GM21723 (cell line): Measurements from ENCODE around the gene CREG2.
"Not testable (repeated sequence)": the region's sequence is repeated elsewhere in the genome, so short reads cannot be mapped to it uniquely, and the experiment has no call there.

Source experiments
- ATAC-seq: cut with Tn5 transposase; IDR thresholded peaks from one replicate; pipeline ENCODE4 v1.9.1; 2021; ENCODE audit warnings: mild to moderate bottlenecking, moderate library complexity; ENCODE audit not compliant: unreplicated experiment

Gene CREG2

GRCh38 chr2:101349893-101350662 is 37.2 kb downstream of the CREG2 start:
- ATAC-seq = no peak

DNA sequence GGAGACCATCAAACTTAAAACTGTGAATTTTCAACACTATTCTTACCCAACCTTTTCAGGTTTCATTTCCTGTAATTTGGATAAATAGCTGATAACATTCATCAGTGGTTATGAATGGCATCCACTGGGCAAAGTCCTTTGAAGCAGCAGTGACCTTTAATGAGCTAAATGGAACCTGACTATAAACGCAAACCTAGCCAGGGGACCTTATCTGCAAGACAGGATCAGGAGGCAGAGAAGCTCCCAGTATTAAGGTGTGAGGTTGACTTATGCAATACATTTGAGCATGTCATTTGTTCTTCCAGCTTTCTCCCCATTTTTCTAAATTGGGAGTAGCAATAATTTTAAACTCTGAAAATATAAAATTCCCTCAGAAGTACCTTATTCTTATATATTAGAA is 38.4 kb downstream of the CREG2 start:
- ATAC-seq = no peak

DNA sequence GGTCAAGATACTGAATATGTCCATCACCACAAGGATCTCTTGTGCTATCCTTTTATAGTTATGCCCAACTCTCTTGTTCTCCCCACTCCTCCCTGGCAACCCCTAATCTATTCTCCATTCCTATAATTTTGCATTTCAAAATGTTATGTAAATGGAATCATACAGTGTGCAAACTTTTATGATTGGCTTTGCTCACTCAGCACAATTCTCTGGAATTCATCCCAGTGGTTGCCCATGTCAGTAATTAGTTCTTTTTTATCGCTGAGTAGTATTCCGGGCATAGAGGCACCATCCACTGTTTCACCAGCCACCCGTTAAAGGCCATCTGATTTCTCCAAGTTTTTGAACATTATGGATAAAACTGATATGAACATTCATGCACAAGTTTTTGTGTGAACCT is 40.4 kb downstream of the CREG2 start:
- no peak for ATAC-seq

DNA sequence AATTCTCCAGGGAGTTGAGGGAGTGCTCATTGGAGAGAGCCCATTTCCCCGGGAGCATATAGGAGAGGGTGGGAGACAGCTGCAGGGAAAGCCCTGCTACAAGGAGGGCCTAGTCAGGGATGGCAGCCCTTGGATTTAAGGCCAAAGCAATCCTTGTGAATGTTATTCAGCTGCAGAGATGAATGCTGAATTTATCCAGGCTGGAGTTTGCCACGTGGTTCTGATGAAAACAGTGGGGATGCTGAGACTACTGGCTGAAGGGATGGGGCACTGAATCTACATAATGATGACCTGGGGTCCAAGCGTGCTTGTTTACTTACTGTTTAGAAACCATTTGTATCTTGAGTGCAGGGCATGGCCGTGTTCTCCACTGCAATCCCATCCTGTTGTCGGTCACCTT is 43.2 kb downstream of the CREG2 start:
- no peak for ATAC-seq

- no peak for ATAC-seq
These were observed 44.7 kb downstream of the CREG2 start for GRCh38 chr2:101342625-101343008.

- ATAC-seq = no peak
These were observed 45.2 kb downstream of the CREG2 start for GRCh38 chr2:101341901-101342624.

GRCh38 chr2:101341421-101341820 is 45.9 kb downstream of the CREG2 start:
- ATAC-seq = no peak

DNA sequence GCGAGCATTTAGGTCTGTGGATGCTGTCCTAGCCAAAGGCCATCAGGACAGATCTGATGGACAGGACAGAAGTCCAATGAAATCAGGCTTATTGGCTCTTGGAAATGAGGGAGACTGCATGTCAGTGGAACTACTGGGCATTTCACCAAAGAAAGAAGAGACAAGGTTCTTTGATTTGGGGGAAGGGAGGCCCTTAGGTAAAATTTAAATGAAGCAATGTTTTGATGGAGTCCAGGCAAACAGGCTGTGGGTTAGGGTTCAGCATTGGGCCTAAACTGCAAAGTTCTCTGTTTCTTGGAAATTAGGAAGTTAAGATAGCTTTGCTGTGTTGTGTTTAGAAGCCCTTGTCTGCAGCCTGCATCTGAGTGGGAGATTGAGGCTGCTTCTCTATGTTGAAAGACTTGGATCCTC is 47.2 kb downstream of the CREG2 start:
- no peak for ATAC-seq

DNA sequence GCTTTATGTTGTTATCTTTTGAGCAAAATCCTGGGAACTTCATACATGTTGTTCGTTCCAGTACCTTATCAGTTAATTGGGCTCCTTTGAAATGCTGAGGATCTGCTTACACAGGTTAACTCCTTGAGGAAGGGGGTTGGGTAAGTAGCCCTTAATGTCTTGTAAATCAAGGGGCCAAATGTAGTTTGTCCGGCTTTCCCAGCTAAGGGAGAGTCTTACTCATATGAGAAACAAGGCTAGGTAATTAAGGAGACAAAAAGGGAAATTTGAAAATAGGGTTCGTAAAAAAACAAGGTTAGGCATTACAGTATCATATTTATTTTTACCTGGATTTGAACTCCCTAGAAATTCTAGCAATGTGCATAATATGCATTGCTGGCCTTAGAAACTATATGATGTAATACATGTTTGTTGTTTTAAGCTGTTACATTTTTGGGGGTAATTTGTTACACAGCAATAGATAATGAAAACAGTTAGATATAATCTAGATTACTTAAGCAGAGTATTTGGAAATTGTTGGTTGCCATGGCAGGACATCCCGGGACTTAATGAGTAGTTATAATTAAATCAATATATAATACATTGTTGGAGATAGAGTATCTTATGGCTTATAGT is 47.9 kb downstream of the CREG2 start:
- ATAC-seq = no peak

GRCh38 chr2:101337877-101338276 is 49.4 kb downstream of the CREG2 start:
- no peak for ATAC-seq

DNA sequence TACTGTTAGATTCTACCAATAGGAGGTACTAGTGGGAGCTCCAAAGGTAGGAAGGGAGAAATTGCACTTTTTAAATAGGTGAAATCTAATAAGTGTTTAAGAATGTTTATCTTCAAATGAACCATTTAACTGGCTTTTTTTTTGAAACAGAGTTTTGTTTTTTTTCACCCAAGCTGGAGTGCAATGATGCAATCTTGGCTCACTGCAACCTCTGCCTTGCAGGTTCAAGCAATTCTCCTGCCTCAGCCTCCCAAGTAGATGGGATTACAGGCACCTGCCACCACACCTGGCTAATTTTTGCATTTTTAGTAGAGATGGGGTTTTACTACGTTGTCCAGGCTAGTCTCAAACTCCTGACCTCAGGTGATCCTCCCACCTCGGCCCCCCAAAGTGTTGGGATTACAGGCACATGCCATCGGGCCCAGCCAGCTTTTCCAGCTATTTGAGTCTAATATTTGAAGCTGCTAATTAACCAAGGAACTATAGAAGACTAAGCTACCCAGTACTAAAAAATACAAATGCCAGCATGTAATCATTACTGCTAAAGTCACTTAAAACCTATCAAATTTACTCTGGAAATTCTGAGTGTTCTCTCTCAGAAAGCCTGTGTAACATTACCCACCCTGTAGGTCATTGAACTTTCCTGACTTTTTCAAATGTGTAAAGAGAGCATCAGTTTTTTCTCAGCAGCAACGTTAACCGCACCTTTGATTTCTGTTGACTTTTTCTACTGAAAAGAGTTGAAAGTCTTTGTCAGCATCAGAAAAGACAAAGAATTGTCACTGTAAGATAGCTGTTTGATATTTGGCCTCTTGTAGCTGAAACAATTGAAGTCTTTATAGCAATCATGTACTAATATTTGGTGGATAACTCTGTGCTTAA is 54.2 kb downstream of the CREG2 start:
- ATAC-seq = no peak

DNA sequence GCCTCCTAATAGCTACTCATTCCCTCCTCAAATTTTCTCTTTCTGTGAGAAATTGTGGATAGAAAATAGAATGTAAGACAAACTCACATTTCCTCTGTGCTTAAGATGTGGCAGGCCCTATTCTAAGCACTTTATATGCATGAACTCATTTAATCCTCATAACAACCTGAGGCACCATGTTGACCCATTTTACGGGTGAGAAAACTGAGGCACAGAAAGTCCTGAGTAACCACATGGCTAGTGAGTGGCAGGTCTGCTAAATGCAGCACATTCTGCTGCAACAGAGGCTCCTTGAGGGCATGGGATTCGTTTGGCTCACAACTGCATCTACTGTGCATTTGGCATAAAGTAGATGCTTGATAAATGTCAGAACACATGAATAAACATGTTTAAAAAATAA is 56.1 kb downstream of the CREG2 start:
- no peak for ATAC-seq

DNA sequence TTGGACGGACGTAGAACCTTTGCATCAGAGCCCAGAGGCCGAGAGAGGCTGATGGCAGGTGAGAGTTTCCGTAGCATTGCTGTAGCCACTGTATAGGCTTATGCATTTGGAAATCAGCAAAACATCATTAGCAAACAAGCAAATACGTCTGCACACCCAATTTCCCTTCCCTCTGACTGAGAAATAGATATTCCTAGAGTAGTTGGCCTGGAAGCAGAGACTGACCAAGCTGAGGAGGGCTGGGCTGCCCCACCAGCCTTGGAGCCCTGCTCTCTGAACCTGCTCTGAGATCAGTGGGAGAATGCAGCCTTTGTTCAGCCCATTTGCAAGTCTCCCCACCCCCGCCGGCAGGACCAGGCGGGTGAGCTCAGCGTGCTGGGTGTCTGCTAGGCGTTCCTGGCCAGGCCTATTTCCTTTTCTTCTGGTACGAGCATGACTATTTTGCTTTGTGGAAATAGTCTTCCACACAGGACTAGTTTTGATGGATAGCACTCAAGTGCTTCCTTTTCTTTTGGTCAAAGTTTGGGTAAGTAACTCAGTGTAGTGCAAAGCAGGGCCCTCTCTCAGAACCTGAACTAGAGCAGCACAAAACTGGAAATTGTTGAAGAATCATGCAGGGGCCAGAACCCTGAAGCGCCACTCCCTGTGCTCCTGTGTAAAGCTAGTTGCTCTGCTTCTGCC is 56.9 kb downstream of the CREG2 start:
- no peak for ATAC-seq

- ATAC-seq = no peak
These were observed 58.3 kb downstream of the CREG2 start for GRCh38 chr2:101329026-101329425.

GRCh38 chr2:101328474-101329007 is 58.8 kb downstream of the CREG2 start:
- no peak for ATAC-seq

DNA sequence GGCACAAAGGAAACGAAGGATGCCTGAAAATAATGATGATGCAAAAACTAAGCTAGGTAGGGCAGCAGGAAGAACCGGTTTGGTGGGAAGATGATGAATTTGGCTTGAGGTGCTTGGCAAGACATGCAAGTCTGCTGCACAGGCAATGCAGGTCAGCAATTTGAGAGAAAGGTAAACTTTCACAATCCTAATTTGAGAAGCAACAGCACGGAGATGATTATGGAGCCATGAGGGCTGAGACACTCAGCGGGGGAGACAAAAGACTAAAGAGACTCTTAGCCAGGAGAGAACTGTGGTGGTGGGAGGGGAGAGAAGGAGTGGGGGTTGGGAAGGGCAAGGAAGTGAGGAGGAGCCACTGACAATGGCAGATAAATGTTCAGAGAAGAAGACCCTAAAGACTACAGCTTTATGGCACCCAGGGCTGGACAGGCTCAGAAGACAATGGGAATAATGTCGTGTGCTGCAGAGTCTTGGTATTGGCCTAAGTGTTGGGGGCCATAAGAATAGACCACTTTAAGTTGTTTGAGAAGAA is 59.4 kb downstream of the CREG2 start:
- ATAC-seq = no peak

- no peak for ATAC-seq
These were observed 61.9 kb downstream of the CREG2 start for GRCh38 chr2:101325425-101325824.

DNA sequence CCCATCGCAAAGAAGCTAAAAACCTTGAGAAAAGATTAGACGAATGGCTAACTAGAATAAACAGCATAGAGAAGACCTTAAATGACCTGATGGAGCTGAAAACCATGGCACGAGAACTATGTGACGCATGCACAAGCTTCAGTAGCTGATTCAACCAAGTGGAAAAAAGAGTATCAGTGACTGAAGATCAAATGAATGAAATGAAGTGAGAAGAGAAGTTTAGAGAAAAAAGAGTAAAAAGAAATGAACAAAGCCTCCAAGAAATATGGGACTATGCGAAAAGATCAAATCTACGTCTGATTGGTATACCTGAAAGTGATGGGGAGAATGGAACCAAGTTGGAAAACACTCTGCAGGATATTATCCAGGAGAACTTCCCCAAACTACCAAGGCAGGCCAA is 70.7 kb downstream of the CREG2 start:
- ATAC-seq = not testable (repeated sequence)

DNA sequence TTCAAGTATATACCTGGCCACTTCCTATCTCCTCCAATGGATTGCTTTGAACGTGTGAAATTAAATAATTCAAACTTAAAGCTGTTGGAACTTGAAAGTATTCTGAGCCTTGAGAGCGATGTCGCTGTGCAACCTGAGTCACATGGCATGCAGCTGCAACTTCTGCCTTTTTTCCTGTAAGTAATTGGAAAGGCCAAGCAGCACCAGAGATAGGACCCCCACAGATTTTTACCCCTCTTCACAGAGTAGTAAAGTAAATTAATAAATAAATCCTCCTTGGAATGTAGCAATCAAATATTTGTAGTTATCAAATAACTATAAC is 75.6 kb downstream of the CREG2 start:
- ATAC-seq = no peak
